ENCODE data around the gene MAGI2.
"Not testable (repeated sequence)": the region's sequence is repeated elsewhere in the genome, so short reads cannot be mapped to it uniquely, and the experiment has no call there.

Gene MAGI2

DNA sequence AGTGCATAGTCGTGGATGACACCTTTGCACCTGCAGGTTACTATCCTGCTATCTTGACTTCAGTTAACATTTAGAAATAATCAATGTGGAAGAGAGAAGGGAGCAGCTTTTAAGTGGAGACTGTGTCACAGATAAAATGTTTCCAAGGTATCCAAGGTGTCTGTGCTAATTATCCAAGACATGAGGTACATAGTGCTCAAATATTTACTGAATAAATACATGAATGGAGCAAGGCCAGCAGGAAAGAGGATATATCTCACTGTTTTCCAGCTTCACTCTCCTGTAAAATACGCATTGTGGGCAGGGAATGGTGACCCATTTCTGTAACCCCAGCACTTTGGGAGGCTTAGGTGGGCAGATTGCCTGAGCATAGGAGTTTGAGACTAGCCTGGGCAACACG, 1102.5 kb downstream of the MAGI2 start:
- DNase-seq (ENCODE audit: low read depth) = no peak

DNA sequence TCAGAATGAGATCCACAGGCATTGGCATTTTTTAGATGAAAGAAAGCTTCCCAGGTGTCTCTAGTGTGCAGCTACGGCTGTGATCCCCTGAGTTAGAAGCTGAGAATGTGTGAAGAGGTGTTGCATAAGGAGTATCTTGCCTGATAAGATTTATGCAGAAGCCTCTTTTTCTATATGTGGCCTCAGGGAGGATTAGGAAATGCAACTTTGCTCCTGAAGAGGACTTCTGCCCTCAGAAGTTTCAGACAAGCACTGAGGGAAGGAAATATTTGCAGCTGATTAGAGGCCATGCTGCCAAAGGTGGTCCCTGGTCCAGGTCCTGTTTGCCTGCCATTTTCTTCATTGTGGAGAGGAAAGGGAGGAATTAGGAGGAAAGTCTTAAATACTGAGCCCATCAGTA, 1103.1 kb downstream of the MAGI2 start:
- no peak for DNase-seq (ENCODE audit: low read depth)

DNA sequence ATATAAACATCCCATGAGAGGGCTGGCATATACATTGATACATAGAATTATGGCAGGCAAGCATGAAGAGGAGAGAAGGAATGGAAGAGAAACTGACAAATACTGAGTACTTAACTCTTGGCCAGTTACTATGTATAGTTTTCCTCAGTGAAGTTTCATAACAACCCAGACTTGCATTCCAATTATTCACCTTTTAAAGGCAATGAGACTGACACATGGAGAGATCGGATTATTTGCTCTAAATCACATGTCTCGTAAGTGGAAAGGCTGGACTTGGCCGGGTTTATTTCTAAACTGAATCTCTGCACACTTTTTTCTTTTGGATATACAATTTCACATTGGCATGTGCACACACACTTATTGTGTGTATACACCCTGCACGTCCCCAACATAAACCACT, 1106.6 kb downstream of the MAGI2 start:
- DNase-seq (ENCODE audit: low read depth) = no peak

DNA sequence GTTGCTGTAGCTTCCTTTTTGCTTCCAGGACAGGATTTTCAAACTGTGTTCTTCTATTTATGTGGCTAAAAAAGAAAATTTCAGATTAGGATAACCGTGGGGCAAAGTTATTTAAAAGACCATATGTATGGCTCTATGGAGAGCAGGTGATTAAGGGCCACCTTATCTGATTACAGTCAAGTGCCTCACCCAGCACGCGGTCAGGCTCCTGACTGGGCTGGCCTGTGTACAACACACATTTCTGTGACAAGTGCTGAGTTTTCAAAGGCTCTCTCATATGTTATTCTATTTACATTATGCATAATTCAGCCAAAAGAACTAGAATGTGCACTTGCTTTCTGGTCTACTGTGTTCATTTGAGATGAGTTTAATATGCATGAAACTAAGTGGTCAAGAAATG, 1107.5 kb downstream of the MAGI2 start:
- no peak for DNase-seq (ENCODE audit: low read depth)

DNA sequence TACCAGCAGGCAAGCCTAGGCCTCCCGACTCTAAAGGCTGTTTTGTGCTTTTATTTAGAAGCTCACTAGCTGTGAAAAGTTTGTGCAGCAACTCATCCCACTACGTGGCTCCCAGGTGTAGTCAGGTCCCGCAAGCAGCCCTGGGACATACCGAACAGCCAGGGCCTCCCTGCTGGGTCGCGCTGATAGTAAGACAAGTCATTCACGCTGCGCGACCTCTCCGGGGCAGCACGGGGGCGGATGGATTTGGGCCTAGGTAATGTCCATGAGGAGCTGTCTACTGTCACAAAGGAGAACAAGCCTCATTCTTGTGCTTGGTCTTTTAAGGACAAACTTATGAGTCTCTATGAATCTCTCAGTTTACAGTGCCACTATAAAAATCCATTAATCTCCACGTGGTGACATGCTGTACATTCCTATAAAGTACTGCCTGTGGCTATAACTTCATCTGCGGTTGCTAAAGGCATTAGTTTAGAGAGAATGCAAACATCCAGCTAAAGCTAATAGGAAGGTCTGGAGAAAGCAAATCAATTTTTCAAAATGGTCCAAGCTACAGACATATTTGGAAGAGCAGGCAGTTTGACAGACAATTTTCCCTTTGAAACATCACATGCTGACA, 1108.1 kb downstream of the MAGI2 start:
- no peak for DNase-seq (ENCODE audit: low read depth)

DNA sequence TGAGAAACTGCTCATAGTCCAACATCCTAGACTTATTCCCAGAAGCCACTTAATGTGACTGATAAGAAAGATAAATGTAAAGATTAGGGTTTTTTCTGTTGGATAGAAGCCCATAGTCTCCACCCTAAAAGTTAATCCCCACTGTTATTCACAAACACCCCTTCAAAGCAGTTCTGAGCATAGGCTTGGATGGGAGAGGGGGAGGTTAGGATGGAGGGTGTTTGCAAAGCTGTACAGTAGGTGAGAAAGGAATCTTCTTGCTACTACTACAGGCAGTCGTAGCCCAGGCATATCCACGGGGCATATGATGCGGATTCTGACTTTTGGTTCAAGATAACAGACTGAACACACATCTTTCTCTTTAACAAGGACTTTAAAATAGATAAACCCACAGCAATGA, 1119.0 kb downstream of the MAGI2 start:
- no peak for DNase-seq (ENCODE audit: low read depth)

DNA sequence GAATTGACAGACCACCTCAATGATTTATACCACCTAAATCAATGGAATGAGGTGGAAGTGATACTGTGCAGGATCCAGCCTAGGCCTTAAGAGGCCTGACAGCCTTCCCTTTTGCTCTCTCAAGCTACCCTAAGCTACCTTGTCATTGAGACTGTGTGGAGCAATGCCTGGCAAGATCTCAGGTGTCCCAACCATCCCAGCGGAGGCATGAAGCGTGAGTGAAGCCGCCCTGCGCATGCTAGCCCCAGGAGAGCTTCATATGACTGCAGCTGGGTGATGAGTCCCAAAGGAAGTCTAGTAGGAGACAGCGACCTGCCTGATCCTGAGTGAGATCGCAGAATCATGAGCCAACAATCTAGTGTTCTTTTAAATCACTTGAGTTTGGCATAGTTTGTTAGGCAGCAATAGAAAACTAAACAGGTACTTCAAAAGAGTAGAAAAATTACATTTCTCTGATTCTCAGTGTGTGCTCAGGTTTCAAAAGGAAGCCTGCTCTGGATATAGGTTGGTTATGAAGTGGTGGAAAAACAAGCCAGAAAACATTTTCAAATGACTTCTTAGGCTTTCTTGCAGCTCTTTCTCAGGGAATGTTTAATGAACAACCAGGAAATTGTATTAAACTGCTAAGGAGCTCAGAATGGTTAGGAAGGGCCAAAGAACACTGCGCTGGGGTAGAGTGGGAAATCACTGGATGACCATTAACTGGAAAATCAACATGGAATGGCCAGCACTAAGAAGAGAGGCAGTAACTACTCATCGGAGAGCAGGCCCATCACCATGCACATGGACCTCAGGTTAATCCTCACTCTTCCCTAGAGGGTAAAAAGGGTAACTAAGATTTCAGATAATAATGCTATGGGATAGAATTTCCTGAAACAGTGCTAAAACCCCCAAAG, 1119.7 kb downstream of the MAGI2 start:
- no peak for DNase-seq (ENCODE audit: low read depth)

DNA sequence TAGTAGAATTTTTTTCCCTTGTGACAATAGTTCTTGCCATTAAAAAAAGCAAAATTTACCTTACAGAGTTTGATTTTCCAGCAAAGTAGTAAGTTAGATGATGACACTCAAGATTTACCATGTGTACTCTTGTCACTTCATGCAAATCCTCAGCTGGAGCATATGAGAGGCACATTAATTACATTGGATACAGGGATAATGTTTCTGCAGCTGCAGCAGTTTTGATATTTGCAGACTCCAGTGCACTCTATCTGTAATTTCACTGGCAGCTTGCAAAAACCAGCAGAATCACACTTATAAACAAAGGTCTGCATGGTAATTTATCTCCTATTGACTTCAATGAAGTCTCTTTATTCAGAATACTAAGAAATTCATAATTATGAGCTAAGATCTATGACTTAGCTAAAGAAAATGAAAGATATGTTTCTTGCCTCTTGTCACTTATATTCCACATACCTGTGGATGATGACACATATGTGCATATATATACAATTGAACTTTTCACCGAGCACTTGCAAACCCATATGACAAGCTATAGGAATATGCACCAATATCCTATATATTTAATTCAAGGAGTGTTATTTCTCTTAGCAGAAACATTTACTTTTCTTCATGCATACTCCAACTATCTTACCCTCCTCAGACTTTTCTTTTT, 1124.3 kb downstream of the MAGI2 start:
- no peak for DNase-seq (ENCODE audit: low read depth)

DNA sequence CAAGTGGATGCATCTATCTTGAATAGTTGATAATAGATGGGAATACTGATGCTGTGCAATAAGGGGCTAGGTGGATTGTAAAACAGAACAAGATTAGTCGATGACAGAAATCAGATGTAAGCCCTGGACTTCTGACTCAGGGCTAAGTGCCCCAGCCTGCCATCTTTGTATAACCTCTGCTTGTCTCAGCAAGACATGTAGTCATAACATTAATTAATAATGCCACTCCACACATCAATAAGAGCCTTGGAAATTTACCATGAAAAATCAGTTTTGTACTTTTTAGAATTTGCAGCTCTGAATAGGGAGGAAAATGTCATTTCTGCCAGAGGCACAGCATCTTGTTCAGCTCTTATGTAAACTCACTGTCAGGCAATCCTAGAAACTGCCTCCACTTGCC, 1125.7 kb downstream of the MAGI2 start:
- no peak for DNase-seq (ENCODE audit: low read depth)

DNA sequence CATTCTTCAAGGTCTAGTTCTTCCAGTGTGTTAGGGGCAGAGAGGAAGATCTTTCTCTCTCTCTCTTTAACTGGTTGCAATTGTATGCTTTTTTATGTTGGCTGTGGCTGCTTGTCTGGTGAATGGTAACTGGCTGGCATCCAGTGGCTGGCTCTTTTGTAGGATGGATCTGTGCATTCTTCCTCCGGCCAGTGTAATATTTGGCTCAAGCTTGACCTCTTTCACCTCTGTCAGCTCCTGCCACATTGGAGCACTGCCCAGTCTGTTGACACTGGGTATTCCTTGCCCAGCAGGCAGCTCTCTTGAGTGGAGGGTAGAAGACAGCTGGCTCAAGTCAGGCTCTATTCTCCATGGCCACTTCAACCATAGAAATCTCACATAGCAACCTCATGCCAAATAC, 1126.6 kb downstream of the MAGI2 start:
- DNase-seq (ENCODE audit: low read depth) = peak; percentile 28

DNA sequence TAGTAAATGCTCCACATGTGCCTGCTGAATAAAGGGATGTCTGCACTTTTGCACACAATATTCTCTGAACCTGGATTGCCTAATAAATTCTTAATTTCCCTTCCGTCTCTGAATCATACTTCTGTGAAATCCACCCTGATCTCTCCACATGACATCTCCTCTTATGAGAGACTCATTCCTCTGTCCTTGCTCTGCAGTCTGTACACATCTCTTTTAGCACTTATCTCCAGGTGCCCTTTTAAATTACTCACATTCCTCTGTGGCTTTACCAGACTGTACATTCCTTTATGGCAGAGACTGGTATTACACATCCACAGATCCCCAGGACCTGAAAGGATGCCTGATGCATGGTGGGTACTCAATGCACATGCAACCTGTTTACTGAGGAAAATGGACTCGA, 1127.3 kb downstream of the MAGI2 start:
- DNase-seq (ENCODE audit: low read depth) = no peak

DNA sequence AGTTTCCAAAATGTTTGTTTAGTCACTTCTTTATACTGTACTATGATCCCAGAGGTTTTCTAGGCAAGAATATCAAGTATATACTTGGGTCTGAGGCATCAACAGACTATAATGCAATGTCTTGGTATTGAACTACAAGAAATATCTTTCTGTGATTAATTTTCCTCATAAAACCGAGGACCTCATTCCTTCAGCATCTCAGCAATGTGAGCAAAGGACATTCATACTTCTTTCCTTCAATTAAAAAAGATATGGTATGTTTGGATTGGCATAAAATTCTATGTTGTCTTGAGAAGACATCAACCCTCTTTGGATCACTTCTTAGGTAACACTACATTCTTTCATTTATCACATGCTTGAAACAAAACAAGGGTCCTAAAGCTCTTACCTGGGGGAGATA, 1130.3 kb downstream of the MAGI2 start:
- no peak for DNase-seq (ENCODE audit: low read depth)

DNA sequence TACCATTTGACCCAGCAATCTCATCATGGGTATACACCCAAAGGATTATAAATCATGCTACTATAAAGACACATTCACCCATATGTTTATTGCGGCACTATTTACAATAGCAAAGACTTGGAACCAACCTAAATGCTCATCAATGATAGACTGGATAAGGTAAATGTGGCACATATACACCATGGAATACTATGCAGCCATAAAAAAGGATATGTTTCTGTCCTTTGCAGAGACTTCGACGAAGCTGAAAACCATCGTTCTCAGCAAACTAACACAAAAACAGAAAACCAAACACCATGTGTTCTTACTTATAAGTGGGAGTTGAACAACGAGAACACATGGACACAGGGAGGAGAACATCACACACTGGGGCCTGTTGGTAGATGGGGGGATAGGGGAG, 1131.2 kb downstream of the MAGI2 start:
- DNase-seq (ENCODE audit: low read depth) = not testable (repeated sequence)

DNA sequence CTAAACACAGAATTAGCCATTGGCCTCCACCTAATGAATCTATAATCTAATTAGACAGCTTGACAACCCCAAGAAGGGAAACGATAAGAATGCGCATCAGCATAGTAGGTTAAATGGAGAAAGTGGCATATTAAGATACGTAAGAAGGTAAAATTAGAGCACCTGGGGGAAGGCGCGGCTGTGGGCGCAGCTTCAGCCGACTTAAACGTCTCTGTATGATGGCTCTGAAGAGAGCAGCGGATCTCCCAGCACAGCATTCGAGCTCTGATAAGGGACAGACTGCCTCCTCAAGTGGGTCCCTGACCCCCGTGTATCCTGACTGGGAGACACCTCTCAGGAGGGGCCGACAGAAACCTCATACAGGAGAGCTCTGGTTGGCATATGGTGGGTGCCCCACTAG, 1136.1 kb downstream of the MAGI2 start:
- DNase-seq (ENCODE audit: low read depth) = no peak

DNA sequence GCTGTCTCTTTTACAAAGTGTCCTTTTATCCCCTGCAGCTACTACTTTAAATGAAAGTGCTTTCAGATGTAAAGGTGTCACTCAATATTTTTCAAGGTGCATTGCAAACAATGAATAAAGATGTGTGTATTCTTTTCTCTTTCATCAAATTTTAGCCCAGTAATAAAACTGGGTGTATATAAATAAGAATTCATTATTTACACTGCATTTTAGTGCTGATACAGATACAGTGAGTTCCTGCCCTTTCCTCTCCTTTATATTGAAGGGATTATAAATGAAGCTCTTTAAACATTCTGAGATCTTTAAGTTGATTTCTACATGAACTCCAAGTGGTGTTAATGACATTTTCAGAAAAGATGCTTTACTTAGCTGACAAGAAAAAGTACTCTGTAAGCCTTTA, 1137.4 kb downstream of the MAGI2 start:
- no peak for DNase-seq (ENCODE audit: low read depth)

DNA sequence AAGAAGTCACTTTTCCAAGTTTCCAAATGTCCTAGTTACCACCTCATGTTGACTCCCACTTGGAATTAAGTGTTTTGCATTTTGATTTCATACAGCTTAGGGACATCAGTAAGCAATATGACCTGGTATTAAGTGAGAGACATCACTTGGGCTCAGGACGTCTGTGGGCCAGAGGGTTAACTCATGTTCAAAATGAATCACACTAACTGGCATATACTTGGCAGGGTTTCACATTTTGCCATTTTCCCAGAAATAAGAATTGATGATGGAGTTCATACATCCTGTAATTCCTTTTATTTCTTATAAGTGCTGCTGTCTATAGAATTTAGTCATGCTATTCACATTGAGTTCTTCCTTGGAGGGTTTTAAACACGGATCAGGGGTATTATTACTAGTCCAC, 1138.3 kb downstream of the MAGI2 start:
- DNase-seq (ENCODE audit: low read depth) = no peak

DNA sequence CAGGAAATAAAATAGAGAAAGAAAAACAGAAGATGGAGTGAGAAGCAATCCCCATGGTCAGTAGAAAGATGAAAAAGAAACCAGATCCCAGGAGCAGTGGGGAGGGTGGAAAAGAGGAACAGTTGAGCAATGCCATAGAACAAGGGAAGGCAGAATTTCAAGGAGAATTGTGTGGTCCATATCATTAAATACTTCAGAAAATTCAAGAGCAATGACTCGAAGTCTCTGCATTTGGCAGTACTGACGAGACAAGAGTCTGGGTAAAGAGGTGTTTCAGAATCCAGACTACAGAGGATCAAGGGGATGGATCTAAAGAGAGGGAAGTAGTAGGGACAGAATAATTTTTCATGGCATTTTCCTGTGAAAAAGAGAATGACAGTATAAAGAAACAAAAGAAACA, 1142.3 kb downstream of the MAGI2 start:
- no peak for DNase-seq (ENCODE audit: low read depth)

DNA sequence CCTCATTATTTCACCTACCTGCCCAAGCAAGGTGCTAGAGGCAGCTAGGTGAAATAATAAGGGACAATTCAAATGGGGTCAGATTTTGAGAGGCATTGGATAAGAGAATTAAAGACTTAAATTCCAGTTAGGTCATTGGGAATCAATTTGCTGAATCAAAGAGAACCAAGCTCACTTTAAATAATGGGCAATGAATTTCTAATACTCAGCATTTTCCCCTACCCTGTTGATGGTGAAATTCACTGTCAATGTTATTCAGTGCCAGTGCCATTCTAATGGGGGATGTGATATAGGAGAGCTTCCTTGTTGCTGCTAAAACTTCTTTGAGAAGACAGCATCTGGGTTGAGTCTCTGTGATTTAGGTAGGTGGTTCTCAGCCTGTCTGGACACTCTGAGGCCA, 1145.6 kb downstream of the MAGI2 start:
- DNase-seq (ENCODE audit: low read depth) = no peak

DNA sequence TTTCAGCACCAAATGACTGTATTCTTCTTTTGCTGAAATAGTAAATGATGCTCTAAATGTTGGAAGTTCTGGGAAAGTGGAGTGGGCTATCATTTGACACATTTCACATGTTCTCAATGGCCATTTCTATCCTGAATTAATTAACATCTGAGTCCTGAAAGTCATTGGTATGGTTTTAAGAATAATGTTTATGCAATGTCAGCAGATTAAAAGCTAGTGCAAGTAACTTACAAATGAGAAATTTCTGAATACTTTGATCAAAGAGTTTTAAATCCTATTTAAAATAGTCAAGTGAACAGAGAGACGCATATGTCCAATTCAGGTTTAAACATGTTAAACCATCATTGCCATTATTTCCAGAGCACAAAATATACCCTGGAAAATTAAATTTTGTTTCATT, 1146.8 kb downstream of the MAGI2 start:
- DNase-seq (ENCODE audit: low read depth) = no peak

DNA sequence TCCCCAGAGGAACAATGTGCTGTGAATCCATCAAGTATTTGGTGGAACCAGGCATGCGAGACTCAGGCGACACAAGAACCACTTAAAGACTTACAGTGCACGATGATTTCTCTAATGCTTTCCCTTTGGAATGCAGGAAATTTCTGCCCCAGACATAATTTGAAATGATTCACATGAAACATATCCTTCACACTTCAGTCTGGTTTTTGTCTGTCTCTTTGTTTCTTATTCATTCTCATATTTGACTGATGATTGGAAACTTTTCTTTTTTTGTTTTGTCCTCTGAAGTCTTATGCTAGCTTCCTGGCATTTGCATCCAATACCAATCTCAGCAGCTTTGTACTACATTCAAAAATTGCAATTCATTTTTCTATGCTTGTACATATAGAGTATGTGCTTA, 1152.1 kb downstream of the MAGI2 start:
- DNase-seq (ENCODE audit: low read depth) = peak; percentile 3

DNA sequence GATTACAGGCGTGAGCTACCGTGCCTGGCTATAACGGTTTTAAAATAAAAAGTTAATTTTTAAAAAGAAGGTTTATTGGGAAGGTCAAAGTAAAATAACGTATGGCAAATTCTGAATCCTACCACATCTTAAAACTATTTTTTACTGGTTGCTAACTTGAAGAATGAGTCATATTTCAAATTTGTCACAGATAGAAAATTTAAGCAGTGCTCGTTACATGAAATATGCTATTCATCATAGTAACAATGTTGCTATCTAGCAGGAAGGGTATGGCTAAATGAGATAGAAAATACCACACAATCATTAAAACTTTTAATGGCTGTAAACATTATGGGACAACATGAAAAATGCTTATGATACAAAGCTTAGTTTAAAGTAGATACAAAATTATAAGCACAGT, 1154.4 kb downstream of the MAGI2 start:
- DNase-seq (ENCODE audit: low read depth) = no peak

DNA sequence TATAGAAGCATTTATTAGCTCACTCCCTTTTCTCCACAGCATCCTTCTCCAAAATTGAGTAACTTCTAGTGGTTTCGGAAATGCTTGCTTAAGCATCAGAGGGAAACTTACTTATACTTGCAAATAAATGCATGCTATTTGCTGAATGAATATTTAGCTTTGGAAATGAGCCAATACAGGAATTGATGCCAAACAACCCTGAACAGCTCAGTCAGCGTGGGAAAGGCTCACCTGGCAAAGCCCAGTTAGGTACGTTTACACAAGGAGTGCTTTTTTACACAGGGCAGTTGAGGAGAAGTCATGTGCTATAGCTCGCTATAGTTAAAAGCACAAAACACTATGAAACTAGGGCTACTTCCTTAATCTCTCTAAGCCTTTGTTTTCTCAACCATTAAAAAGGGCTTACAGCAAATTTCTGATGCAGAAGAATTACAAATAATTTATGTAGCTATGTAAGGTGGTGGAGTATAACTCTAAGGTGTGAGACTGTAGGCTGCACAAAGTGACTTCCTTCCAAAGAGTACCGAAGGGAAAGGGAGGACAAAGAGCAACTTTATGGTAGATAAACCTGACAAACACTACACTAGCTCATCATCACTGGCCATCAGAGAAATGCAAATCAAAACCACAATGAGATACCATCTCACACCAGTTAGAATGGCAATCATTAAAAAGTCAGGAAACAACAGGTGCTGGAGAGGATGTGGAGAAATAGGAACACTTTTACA, 1156.7 kb downstream of the MAGI2 start:
- no peak for DNase-seq (ENCODE audit: low read depth)
